Neural progenitor cell (in vitro differentiated cells): ENCODE measurements around the gene CACFD1. TPM values are rescaled to one million over a fixed set of nuclear protein-coding genes. Genes with fewer than 3 reads are reported as not detected.
A peak's percentile ranks its signal among the peaks of the same experiment; 100 is the strongest.

Experiments used
- DNase-seq: peaks from one replicate; pipeline ENCODE4 v3.0.0-alpha.2; 2016; ENCODE audit warnings: low spot score
- H2AFZ ChIP-seq: fragments of 200-600 bp; sonication (generic); replicated peaks from 2 replicates; pipeline ENCODE4 v1.6.1; 2016; ENCODE audit warnings: antibody characterized with exemption
- H3F3A ChIP-seq: fragments of 200-600 bp; sonication (generic); 2 replicates; pipeline ENCODE4 v1.6.1; 2016; ENCODE audit warnings: antibody characterized with exemption, low read depth
- H3K27ac ChIP-seq: fragments of 200-600 bp; sonication (generic); 2 replicates; pipeline ENCODE4 v1.5.1; 2016; ENCODE audit warnings: mild to moderate bottlenecking
- H3K27me3 ChIP-seq: fragments of 200-600 bp; sonication (generic); 2 replicates; pipeline ENCODE4 v1.6.1; 2016; ENCODE audit warnings: mild to moderate bottlenecking, moderate library complexity
- H3K36me3 ChIP-seq: fragments of 200-600 bp; sonication (generic); 2 replicates; pipeline ENCODE4 v1.5.1; 2016
- H3K4me1 ChIP-seq: fragments of 200-600 bp; sonication (generic); 2 replicates; pipeline ENCODE4 v1.6.1; 2016; ENCODE audit warnings: mixed run types
- H3K4me2 ChIP-seq: fragments of 200-600 bp; sonication (generic); 2 replicates; pipeline ENCODE4 v1.6.1; 2016
- H3K4me3 ChIP-seq: fragments of 200-600 bp; sonication (generic); 2 replicates; pipeline ENCODE4 v1.5.1; 2016
- H3K79me2 ChIP-seq: fragments of 200-600 bp; sonication (generic); 2 replicates; pipeline ENCODE4 v1.6.1; 2016; ENCODE audit warnings: low read depth
- H3K9ac ChIP-seq: fragments of 200-600 bp; sonication (generic); 2 replicates; pipeline ENCODE4 v1.6.1; 2016
- H3K9me3 ChIP-seq: fragments of 200-600 bp; sonication (generic); 2 replicates; pipeline ENCODE4 v1.5.1; 2016; ENCODE audit warnings: low read depth
- H4K20me1 ChIP-seq: fragments of 200-600 bp; sonication (generic); 2 replicates; pipeline ENCODE4 v1.6.1; 2016; ENCODE audit warnings: low read depth
- H3K27ac Mint-ChIP-seq: 3 replicates; pipeline ENCODE4 v1.8.0; 2021; ENCODE audit warnings: mixed read lengths
- H3K27me3 Mint-ChIP-seq: 2 replicates; pipeline ENCODE4 v1.8.0; 2022; ENCODE audit warnings: low read depth, mild to moderate bottlenecking, inconsistent platforms, moderate library complexity, mixed read lengths; ENCODE audit not compliant: insufficient read depth
- H3K36me3 Mint-ChIP-seq: 3 replicates; pipeline ENCODE4 v1.8.0; 2021; ENCODE audit warnings: mixed read lengths
- H3K4me1 Mint-ChIP-seq: 3 replicates; pipeline ENCODE4 v1.8.0; 2021; ENCODE audit warnings: mixed read lengths
- H3K4me3 Mint-ChIP-seq: 3 replicates; pipeline ENCODE4 v1.8.0; 2021; ENCODE audit warnings: mild to moderate bottlenecking, moderate library complexity, mixed read lengths
- H3K9me3 Mint-ChIP-seq: 3 replicates; pipeline ENCODE4 v1.8.0; 2020; ENCODE audit warnings: mixed read lengths
- EZH2 ChIP-seq: fragments of 200-600 bp; sonication (generic); IDR thresholded peaks from 2 replicates; pipeline ENCODE4 v1.6.1; 2017; ENCODE audit warnings: antibody characterized with exemption, mild to moderate bottlenecking, moderate library complexity
- EZH2phosphoT487 ChIP-seq: fragments of 200-600 bp; sonication (generic); IDR thresholded peaks from 2 replicates; pipeline ENCODE4 v1.6.1; 2017; ENCODE audit warnings: antibody characterized with exemption
- total RNA-seq: library from RNA; depleted of rRNA; stranded (reverse); fragments of >200 nt; gene quantifications from 2 replicates; pipeline ENCODE4 v1.2.3, GENCODE V29; 2015; ENCODE audit warnings: low replicate concordance
- TF ChIP-seq, protein P1 (sequence below): fragments of 200-600 bp; sonication (generic); IDR thresholded peaks from 2 replicates; pipeline ENCODE4 v1.5.1; 2017; ENCODE audit warnings: antibody characterized with exemption, mild to moderate bottlenecking

CACFD1 gene
- total RNA-seq, 1 donor from 2014 or later, result 15.7 TPM

DNA sequence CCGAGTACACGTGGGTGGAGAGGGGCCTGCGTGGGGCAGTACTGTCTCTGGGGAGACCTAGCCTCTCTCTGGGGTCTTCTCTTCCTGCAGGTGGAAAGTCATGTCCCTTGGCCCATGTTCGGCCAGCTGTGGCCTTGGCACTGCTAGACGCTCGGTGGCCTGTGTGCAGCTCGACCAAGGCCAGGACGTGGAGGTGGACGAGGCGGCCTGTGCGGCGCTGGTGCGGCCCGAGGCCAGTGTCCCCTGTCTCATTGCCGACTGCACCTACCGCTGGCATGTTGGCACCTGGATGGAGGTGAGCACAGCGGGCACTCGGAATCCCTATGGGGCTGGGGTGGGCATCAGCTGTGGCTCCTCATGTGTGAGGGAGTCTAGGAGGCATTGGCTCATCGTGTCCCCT lies 5.5 kb upstream of the CACFD1 start:
- peak overlapping the region; percentile 76 for H3K27ac Mint-ChIP-seq
- H3K36me3 Mint-ChIP-seq, result no peaks in the 10 kb centered on the region
- H3K4me3 Mint-ChIP-seq, result no peak overlapping the region
- Histone ChIP-seq H4K20me1 (no peaks in the 10 kb centered on the region), H3K36me3 (no peaks in the 10 kb centered on the region), H3K27me3 (peaks cover 5% of the 10 kb centered on the region), H3K4me2 (no peak overlapping the region), H3F3A (peaks cover 5% of the 10 kb centered on the region), H3K79me2 (no peaks in the 10 kb centered on the region), H3K4me3 (no peak overlapping the region), H3K9ac (no peak overlapping the region), H3K9me3 (no peaks in the 10 kb centered on the region), H3K27ac (no peak overlapping the region), H3K4me1 (peaks cover 5% of the 10 kb centered on the region), H2AFZ (no peak overlapping the region)
- DNase-seq, result no peak
- peaks cover 2% of the 10 kb centered on the region for H3K4me1 Mint-ChIP-seq
- TF ChIP-seq EZH2phosphoT487, result no peak
- TF ChIP-seq EZH2, result no peak
- TF ChIP-seq, protein P1, sequence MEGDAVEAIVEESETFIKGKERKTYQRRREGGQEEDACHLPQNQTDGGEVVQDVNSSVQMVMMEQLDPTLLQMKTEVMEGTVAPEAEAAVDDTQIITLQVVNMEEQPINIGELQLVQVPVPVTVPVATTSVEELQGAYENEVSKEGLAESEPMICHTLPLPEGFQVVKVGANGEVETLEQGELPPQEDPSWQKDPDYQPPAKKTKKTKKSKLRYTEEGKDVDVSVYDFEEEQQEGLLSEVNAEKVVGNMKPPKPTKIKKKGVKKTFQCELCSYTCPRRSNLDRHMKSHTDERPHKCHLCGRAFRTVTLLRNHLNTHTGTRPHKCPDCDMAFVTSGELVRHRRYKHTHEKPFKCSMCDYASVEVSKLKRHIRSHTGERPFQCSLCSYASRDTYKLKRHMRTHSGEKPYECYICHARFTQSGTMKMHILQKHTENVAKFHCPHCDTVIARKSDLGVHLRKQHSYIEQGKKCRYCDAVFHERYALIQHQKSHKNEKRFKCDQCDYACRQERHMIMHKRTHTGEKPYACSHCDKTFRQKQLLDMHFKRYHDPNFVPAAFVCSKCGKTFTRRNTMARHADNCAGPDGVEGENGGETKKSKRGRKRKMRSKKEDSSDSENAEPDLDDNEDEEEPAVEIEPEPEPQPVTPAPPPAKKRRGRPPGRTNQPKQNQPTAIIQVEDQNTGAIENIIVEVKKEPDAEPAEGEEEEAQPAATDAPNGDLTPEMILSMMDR, result no peak
- H3K27me3 Mint-ChIP-seq, result peaks cover 2% of the 10 kb centered on the region
- H3K9me3 Mint-ChIP-seq, result no peaks in the 10 kb centered on the region

DNA sequence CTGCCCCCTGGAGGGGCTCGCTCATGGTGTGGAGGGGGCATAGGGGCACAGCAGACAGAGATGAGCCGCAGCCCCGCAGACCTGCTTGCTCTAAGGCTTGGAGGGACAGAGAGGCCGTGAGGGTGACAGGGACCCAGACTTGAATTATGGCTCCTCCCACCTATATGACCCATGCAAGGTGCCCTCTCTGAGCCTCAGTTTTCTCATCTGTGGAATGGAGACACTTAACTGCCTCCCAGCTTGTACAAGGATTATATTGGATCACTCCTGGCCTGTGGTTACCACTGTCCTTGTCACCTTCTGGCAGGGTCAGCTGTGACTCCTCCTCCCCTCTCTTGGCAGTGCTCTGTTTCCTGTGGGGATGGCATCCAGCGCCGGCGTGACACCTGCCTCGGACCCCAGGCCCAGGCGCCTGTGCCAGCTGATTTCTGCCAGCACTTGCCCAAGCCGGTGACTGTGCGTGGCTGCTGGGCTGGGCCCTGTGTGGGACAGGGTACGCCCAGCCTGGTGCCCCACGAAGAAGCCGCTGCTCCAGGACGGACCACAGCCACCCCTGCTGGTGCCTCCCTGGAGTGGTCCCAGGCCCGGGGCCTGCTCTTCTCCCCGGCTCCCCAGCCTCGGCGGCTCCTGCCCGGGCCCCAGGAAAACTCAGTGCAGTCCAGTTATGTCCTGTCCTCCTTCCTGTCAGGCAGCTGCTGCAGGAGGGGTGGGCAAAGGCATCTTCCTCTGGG lies 4.7 kb upstream of the CACFD1 start:
- TF ChIP-seq EZH2phosphoT487, result no peak
- TF ChIP-seq, protein P1, result no peak
- no peak for TF ChIP-seq EZH2
- no peaks in the 10 kb centered on the region for H4K20me1 ChIP-seq
- Mint-ChIP-seq H3K36me3 (no peaks in the 10 kb centered on the region), H3K27ac (no peak overlapping the region), H3K4me1 (peaks cover 2% of the 10 kb centered on the region), H3K27me3 (peaks cover 2% of the 10 kb centered on the region), H3K4me3 (no peak overlapping the region), H3K9me3 (no peaks in the 10 kb centered on the region)
- no peak overlapping the region for H3K27ac ChIP-seq
- no peaks in the 10 kb centered on the region for H3K9me3 ChIP-seq
- no peak for DNase-seq
- no peaks in the 10 kb centered on the region for H3K36me3 ChIP-seq
- H3K4me2 ChIP-seq, result no peak overlapping the region
- H3K4me3 ChIP-seq, result no peak overlapping the region
- H3K9ac ChIP-seq, result no peak overlapping the region
- peaks cover 6% of the 10 kb centered on the region for H3F3A ChIP-seq
- no peak overlapping the region for H2AFZ ChIP-seq
- H3K27me3 ChIP-seq, result peaks cover 5% of the 10 kb centered on the region
- H3K79me2 ChIP-seq, result no peaks in the 10 kb centered on the region
- peaks cover 5% of the 10 kb centered on the region for H3K4me1 ChIP-seq

- Histone ChIP-seq H3K4me1 (peaks cover 7% of the 10 kb centered on the region), H3K4me3 (no peak overlapping the region), H3K9ac (no peak overlapping the region), H3K27ac (no peak overlapping the region), H4K20me1 (peaks cover 5% of the 10 kb centered on the region), H2AFZ (no peak overlapping the region), H3K27me3 (peaks cover 5% of the 10 kb centered on the region), H3F3A (peaks cover 12% of the 10 kb centered on the region), H3K79me2 (peaks cover under 1% of the 10 kb centered on the region), H3K9me3 (no peaks in the 10 kb centered on the region), H3K4me2 (no peak overlapping the region), H3K36me3 (no peaks in the 10 kb centered on the region)
- H3K27ac Mint-ChIP-seq, result no peak overlapping the region
- peaks cover 8% of the 10 kb centered on the region for H3K4me1 Mint-ChIP-seq
- DNase-seq, result no peak
- no peak for TF ChIP-seq EZH2
- peaks cover 2% of the 10 kb centered on the region for H3K27me3 Mint-ChIP-seq
- H3K4me3 Mint-ChIP-seq, result no peak overlapping the region
- H3K9me3 Mint-ChIP-seq, result no peaks in the 10 kb centered on the region
- no peaks in the 10 kb centered on the region for H3K36me3 Mint-ChIP-seq
Measured at GRCh38 chr9:133455936-133456335, 3.8 kb upstream of the CACFD1 start.

- Mint-ChIP-seq H3K27me3 (peaks cover 2% of the 10 kb centered on the region), H3K4me1 (peaks cover 12% of the 10 kb centered on the region), H3K9me3 (no peaks in the 10 kb centered on the region), H3K36me3 (no peaks in the 10 kb centered on the region), H3K4me3 (no peak overlapping the region), H3K27ac (no peak overlapping the region)
- H3K27me3 ChIP-seq, result peaks cover 5% of the 10 kb centered on the region
- H3F3A ChIP-seq, result peaks cover 14% of the 10 kb centered on the region
- H3K4me2 ChIP-seq, result no peak overlapping the region
- H3K9ac ChIP-seq, result no peak overlapping the region
- H3K79me2 ChIP-seq, result peaks cover 5% of the 10 kb centered on the region
- H3K4me1 ChIP-seq, result peaks cover 9% of the 10 kb centered on the region
- H4K20me1 ChIP-seq, result peaks cover 10% of the 10 kb centered on the region
- no peak overlapping the region for H3K27ac ChIP-seq
- TF ChIP-seq, protein P1, result peak; percentile 5
- TF ChIP-seq EZH2, result no peak
- DNase-seq, result no peak
- no peak overlapping the region for H2AFZ ChIP-seq
- no peaks in the 10 kb centered on the region for H3K36me3 ChIP-seq
- H3K4me3 ChIP-seq, result no peak overlapping the region
- H3K9me3 ChIP-seq, result no peaks in the 10 kb centered on the region
Measured at GRCh38 chr9:133456409-133456808, 3.4 kb upstream of the CACFD1 start.
